Adrenal gland (tissue), 12 donors: ENCODE measurements around the gene CACYBP. TPM values are rescaled to one million over a fixed set of nuclear protein-coding genes. Genes with fewer than 3 reads are reported as not detected.

Experiments used
- DNase-seq, 7 donors: peaks; one replicate each; pipeline ENCODE4 v3.0.0-alpha.2; 2019 to 2020
- H3K27ac ChIP-seq, 5 donors: fragments of 200-600 bp; sonication (generic) in 4 of 5; 1 replicate in 3 of 5; 2 replicates in 2 of 5; pipeline versions ENCODE4 v1.5.1 to v1.8.0; 2016 to 2020; ENCODE audit warnings: mild to moderate bottlenecking in 1 of 5
- H3K27me3 ChIP-seq: fragments of 200-600 bp; 2 replicates; pipeline ENCODE4 v1.8.0; 2021
- H3K36me3 ChIP-seq, 2 donors: fragments of 200-600 bp; replicated peaks in 1 of 2; 1 replicate in 1 of 2; 2 replicates in 1 of 2; pipeline versions ENCODE4 v1.5.1 to v1.8.0; 2018 to 2022
- H3K4me1 ChIP-seq, 2 donors: fragments of 200-600 bp; replicated peaks in 1 of 2; 1 replicate in 1 of 2; 2 replicates in 1 of 2; pipeline versions ENCODE4 v1.5.1 to v1.8.0; 2018 to 2021
- H3K4me3 ChIP-seq, 4 donors: fragments of 200-600 bp; sonication (generic) in 3 of 4; one replicate each; pipeline ENCODE4 v1.5.1; 2016 to 2018
- H3K9me3 ChIP-seq, 3 donors: fragments of 200-600 bp; sonication (generic) in 1 of 3; replicated peaks in 1 of 3; 1 replicate in 2 of 3; 2 replicates in 1 of 3; pipeline versions ENCODE4 v1.5.1 to v1.8.0; 2016 to 2021
- POLR2A ChIP-seq, 2 donors: fragments of 450-650 bp; IDR thresholded peaks; one replicate each; pipeline ENCODE4 v1.6.1; 2017; ENCODE audit warnings: antibody characterized with exemption in 2 of 2, mild to moderate bottlenecking in 2 of 2, moderate library complexity in 1 of 2
- WGBS, 4 donors: extraction: QIAGEN DNeasy Blood & Tissue Kit in 2 of 4; methylation state at CpG; one replicate each; pipeline versions ENCODE4 v1.1.5 to v1.1.7; 2013 to 2017; 5-methylcytosine and 5-hydroxymethylcytosine counted together
- intact Hi-C, 2 donors: fragments of 100-400 bp; cut with DNase I; formaldehyde crosslinking; loops; one replicate each; pipeline versions ENCODE4 v1.14.1 to v1.15.0; 2022 to 2023
- polyA plus RNA-seq, 3 donors: library from polyadenylated mRNA; stranded (reverse); fragments of 200-250 nt in 2 of 3; fragments of 350-450 nt in 1 of 3; fragmentation: Illumina TruSeq in 1 of 3; extraction: RNeasy Lipid Tissue Mini Kit (QIAGEN cat#74804) in 1 of 3; gene quantifications; one replicate each; pipeline ENCODE4 v1.2.3, GENCODE V29; 2013 to 2014
- total RNA-seq, 9 donors: library from RNA; depleted of rRNA in 4 of 9; stranded (reverse); fragments of >200 nt in 4 of 9; fragments of 120-200 nt in 1 of 9; fragmentation: NEBNext Ultra II Directional in 1 of 9; extraction: Animal tissue kit (Norgen Biotek cat#: 25700) in 1 of 9; gene quantifications; one replicate each; pipeline versions ENCODE4 v1.1.0 to v1.2.4, GENCODE V29; 2013 to 2023
- TF ChIP-seq, protein P1 (sequence below), 6 experiments: fragments of 450-650 bp in 4 of 6; fragments of 200-600 bp in 2 of 6; sonication (generic) in 1 of 6; IDR thresholded peaks; 1 replicate in 5 of 6; 2 replicates in 1 of 6; pipeline versions ENCODE4 v1.5.1 to v1.8.0; 2016 to 2021; ENCODE audit warnings: antibody characterized with exemption in 6 of 6, mild to moderate bottlenecking in 2 of 6, moderate library complexity in 1 of 6
- donor health status: healthy with polysubstance abuse.
- donor health status: Bipolar disorder and iron deficiency.
- donor health status: DM: yes; HTN: yes; CAD: no.
- donor health status: DM: no; HTN: no; CAD: no.
- donor health status: DM: no; HTN: no; CAD: no.
- donor health status: DM: yes; HTN: yes; CAD: no.

The CACYBP gene
- total and polyA plus RNA-seq, 12 donors = 18.7 to 244 (median 60.0) TPM

- H3K4me3 ChIP-seq = peak overlapping the region in 1 of 4 donors; percentile 9
- no peaks in the 10 kb centered on the region for H3K27me3 ChIP-seq
- H3K36me3 ChIP-seq = no peaks in the 10 kb centered on the region
- WGBS, 4 donors = 55 to 65% (median 58%) methylated on average over 1 of the region's 1 CpG
- no peak for DNase-seq
- no peaks in the 10 kb centered on the region for H3K9me3 ChIP-seq
- intact Hi-C loops = no loop called here
- peaks cover 31 to 53% of the 10 kb centered on the region in 2 donors for H3K4me1 ChIP-seq
- TF ChIP-seq, protein P1, sequence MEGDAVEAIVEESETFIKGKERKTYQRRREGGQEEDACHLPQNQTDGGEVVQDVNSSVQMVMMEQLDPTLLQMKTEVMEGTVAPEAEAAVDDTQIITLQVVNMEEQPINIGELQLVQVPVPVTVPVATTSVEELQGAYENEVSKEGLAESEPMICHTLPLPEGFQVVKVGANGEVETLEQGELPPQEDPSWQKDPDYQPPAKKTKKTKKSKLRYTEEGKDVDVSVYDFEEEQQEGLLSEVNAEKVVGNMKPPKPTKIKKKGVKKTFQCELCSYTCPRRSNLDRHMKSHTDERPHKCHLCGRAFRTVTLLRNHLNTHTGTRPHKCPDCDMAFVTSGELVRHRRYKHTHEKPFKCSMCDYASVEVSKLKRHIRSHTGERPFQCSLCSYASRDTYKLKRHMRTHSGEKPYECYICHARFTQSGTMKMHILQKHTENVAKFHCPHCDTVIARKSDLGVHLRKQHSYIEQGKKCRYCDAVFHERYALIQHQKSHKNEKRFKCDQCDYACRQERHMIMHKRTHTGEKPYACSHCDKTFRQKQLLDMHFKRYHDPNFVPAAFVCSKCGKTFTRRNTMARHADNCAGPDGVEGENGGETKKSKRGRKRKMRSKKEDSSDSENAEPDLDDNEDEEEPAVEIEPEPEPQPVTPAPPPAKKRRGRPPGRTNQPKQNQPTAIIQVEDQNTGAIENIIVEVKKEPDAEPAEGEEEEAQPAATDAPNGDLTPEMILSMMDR (IDR thresholded peaks at IDR 0.05) = no peak
- TF ChIP-seq POLR2A (IDR thresholded peaks at IDR 0.05) = no peak
- peak overlapping the region in 3 of 5 donors; percentile 24 to 65 (median 56) for H3K27ac ChIP-seq
Measured at GRCh38 chr1:174964972-174965361, 34.8 kb upstream of the CACYBP start.

- peak in 2 of 7 donors; percentile 13 to 58 for DNase-seq
- TF ChIP-seq, protein P1 (IDR thresholded peaks at IDR 0.05) = no peak
- TF ChIP-seq POLR2A (IDR thresholded peaks at IDR 0.05) = no peak
- WGBS, 4 donors = 42 to 59% (median 55%) methylated on average over 3 of the region's 3 CpGs
- H3K27ac ChIP-seq = peak overlapping the region in 3 of 5 donors; percentile 24 to 65 (median 56)
- no peaks in the 10 kb centered on the region for H3K27me3 ChIP-seq
- H3K4me1 ChIP-seq = peaks cover 31 to 53% of the 10 kb centered on the region in 2 donors
- H3K4me3 ChIP-seq = no peak overlapping the region
- no peaks in the 10 kb centered on the region for H3K36me3 ChIP-seq
- intact Hi-C loops = no loop called here
- H3K9me3 ChIP-seq = no peaks in the 10 kb centered on the region
Measured at GRCh38 chr1:174965362-174966007, 34.3 kb upstream of the CACYBP start.

DNA sequence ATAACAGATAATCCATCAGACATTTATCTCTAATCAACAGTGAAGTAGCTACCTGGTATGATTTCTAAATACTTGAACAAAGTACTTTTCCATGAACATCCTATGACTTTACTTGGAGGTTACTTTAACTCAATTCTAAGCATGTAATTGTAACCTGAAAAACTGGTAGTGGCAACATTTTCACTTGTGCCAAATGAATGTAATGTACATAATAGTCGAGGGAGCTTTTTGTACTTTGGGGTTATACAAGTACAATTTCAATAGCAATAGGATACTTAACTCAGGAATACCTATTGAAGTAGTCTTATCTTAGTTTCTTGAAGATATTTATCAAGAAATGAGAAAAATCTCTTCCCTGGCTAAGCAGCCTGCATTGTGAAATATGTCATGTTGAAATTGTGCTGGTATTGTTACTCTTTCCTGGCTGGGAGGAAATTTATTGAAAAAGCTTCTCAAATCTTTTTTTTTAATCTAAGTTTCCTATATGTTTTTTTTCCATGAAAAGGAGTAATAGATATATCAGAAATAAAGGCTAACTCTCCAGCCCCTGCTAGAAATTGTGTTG is 33.7 kb upstream of the CACYBP start:
- Histone ChIP-seq H3K27ac (peak overlapping the region in 3 of 5 donors; percentile 24 to 65 (median 65)), H3K4me1 (peaks cover 31 to 53% of the 10 kb centered on the region in 2 donors), H3K36me3 (no peaks in the 10 kb centered on the region), H3K9me3 (no peaks in the 10 kb centered on the region), H3K27me3 (no peaks in the 10 kb centered on the region), H3K4me3 (no peak overlapping the region)
- intact Hi-C loops = no loop called here
- TF ChIP-seq, protein P1 (IDR thresholded peaks at IDR 0.05) = no peak
- no peak for TF ChIP-seq POLR2A (IDR thresholded peaks at IDR 0.05)
- no peak for DNase-seq
- 59 to 75% (median 71%) methylated on average over 1 of the region's 1 CpG for WGBS, 4 donors

- Histone ChIP-seq H3K27me3 (no peaks in the 10 kb centered on the region), H3K9me3 (no peaks in the 10 kb centered on the region), H3K36me3 (no peaks in the 10 kb centered on the region), H3K4me3 (no peak overlapping the region), H3K4me1 (peaks cover 31 to 52% of the 10 kb centered on the region in 2 donors), H3K27ac (peak overlapping the region in 3 of 5 donors; percentile 7 to 63 (median 61))
- WGBS, 4 donors = 64 to 69% (median 65%) methylated on average over 4 of the region's 4 CpGs
- TF ChIP-seq POLR2A (IDR thresholded peaks at IDR 0.05) = no peak
- TF ChIP-seq, protein P1 (IDR thresholded peaks at IDR 0.05) = no peak
- intact Hi-C loops = no loop called here
- DNase-seq = no peak
Measured at GRCh38 chr1:174967845-174968705, 31.7 kb upstream of the CACYBP start.
